ENCODE results near the gene MAZ. TPM values are rescaled to one million over a fixed set of nuclear protein-coding genes. Genes with fewer than 3 reads are reported as not detected.
A peak's percentile ranks its signal among the peaks of the same experiment; 100 is the strongest.
"Not testable (repeated sequence)": the region's sequence is repeated elsewhere in the genome, so short reads cannot be mapped to it uniquely, and the experiment has no call there.

Gene MAZ
- 84.6 and 135 TPM in 2 replicates for total RNA-seq (2014; rRNA removed; shearing (Covaris generic))

DNA sequence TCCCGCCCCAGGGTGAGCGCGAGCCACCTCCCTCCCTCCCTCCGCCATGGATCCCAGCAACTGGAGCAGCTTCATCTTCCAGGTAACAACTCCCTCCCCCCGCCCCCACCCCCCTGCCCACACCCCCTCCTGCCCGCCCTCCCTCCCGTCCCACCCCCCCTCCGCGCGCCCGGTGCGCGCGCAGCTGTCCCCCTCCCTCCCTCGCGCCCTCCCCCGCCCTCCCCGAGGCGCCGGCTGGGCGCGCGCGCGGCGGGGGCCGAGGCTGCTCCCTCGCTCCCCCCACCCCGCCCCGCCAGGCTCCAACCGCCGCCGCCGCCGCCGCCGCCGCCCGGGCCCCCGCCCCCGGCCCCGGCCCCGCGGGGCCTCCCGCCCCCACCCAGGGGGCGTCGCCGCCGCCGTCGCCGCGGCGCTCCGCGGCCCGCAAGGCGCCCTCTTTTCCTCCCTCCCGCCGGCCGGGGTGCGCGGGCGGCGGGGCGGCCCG lies at the start of gene MAZ:
TSS of gene MAZ (plus strand) at position 431 of the 481 bp plus-strand sequence. CDS start 173 bp downstream, outside the sequence.
- DNase-seq (ENCODE audit: low spot score) = peak; percentile 92

DNA sequence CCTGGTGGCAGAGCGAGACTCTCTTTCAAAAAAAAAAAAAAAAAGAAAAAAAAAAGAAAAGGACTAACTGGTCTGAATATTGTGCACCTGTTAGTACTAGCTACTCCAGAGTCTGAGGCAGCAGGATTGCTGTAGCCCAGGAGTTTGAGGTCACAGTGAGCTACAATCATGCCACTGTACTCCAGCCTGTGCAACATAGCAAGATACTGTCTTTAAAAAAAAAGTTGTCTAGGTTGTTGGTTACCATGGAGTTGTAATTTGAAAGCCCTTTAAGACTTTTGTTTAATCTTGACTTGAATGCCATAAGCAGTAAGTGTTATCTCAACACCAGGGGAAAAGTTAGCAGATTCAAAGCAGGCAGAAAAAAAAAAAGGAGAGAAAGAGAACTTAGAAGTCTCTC lies 49.7 kb upstream of the MAZ start:
- DNase-seq (ENCODE audit: low spot score) = no peak

DNA sequence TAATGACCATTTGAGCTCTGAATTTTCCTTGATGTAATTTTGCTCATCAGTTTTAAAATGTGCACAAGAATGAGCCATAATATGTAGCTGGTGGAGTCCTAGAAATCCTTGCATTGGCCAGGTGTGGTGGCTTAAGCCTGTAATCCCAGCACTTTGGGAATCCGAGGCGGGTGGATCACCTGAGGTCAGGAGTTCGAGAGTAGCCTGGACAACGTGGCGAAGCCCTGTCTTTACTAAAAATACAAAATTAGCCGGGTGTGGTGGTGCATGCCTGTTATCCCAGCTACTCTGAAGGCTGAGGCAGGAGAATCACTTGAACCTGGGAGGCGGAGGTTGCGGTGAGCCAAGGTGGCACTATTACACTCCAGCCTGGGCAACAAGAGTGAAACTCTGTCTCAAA lies 49.2 kb upstream of the MAZ start:
- not testable (repeated sequence) for DNase-seq (ENCODE audit: low spot score)

DNA sequence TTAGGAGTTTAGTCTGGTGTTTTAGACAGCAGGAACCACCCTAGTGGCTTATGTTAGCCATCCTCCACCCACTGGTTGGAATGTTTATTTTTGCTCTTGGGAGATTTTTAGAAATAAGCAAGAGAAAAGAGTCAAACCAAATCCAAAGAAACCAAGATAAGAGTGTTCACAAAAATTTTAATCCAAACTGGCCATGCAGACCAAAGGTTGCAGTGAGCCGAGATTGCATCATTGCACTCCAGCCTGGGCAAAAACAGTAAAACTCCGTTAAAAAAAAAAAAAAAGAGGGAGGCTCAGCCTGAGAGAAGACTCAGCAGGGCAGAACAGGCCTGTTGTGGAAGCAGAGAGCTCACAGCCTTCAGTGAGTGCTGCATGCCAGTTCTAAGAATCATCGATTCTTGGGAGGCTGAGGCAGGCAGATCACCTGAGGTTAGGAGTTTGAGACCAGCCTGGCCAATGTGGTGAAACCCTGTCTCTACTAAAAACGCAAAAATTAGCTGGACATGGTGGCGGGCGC lies 48.3 kb upstream of the MAZ start:
- peak; percentile 56 for DNase-seq (ENCODE audit: low spot score)

DNA sequence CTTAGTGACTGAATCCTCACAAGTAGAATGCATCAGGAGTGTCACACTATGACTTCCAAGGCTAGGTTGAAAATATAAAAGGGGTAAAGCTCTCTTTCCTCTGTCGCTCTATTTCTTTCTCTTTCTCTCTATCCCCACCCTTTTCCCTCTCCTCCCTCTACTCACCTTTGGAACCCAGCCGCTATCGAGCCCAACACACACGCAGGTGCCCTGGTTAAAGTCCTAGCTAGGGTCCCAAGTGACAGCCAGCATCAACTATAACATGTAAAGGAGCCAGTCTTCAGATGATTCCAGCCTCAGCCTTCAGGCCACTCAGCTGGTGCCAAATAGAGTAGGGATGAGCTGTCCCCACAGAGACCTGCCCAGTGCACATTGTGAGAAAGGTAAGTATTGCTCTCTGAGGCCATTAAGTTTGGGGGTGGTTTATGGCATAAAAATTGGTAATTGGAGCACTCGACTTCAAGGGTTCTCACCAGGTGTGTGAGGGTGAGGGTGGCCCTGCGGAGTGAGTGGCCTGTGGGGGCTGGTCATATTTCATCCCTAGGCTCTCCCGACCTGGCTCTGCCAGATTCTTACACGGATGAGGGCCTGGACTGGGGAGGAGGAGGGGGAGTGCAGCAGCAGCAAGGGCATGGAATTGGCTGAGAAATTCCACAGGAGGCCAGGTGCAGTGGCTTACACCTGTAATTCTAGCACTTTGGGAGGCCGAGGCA lies 45.6 kb upstream of the MAZ start:
- no peak for DNase-seq (ENCODE audit: low spot score)

DNA sequence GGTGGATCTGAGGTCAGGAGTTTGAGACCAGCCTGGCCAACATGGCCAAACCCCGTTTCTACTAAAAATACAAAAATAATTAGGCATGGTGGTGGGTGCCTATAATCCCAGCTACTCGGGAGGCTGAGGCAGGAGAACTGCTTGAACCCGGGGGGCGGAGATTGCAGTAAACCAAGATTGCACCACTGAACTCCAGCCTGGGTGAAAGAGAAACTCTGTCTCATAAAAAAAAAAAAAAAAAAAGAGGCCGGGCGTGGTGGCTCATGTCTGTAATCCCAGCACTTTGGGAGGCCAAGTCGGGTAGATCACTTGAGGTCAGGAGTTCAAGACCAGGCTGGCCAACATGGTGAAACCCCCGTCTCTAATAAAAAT lies 45.1 kb upstream of the MAZ start:
- DNase-seq (ENCODE audit: low spot score) = not testable (repeated sequence)

DNA sequence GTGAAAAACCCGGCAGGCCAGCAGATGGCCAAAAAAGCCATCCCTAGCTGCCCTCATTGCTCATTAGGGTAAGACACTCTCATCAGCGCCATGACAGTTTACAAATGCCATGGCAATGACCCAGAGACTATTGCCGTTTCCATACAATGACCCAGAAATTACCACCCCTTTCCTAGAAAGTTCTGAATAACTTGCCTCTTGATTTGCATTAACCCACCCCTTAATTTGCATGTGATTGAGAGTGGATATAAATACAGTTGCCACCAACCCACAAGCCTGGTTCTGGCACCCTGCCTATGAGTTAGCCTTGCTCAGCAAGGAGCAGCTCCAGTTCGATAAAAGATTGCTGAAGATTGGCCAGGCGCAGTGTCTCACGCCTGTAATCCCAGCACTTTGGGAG lies 44.4 kb upstream of the MAZ start:
- DNase-seq (ENCODE audit: low spot score) = no peak

DNA sequence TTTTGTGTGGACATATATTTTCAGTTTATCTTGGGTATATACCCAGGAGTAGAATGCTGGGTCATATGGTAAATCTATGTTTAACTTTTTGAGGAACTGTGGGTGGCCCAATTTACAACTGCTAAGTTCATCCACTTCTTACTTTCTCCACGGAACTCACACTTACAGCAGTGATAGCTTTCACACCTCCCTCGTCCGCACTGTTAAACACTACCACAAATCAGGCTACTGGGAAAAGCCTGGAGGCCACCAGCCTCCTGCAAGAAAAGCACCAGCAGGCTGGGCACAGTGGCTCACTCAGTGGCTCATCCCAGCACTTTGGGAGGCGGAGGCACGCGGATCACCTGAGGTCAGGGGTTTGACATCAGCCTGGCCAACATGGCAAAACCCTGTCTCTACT lies 43.0 kb upstream of the MAZ start:
- DNase-seq (ENCODE audit: low spot score) = no peak

DNA sequence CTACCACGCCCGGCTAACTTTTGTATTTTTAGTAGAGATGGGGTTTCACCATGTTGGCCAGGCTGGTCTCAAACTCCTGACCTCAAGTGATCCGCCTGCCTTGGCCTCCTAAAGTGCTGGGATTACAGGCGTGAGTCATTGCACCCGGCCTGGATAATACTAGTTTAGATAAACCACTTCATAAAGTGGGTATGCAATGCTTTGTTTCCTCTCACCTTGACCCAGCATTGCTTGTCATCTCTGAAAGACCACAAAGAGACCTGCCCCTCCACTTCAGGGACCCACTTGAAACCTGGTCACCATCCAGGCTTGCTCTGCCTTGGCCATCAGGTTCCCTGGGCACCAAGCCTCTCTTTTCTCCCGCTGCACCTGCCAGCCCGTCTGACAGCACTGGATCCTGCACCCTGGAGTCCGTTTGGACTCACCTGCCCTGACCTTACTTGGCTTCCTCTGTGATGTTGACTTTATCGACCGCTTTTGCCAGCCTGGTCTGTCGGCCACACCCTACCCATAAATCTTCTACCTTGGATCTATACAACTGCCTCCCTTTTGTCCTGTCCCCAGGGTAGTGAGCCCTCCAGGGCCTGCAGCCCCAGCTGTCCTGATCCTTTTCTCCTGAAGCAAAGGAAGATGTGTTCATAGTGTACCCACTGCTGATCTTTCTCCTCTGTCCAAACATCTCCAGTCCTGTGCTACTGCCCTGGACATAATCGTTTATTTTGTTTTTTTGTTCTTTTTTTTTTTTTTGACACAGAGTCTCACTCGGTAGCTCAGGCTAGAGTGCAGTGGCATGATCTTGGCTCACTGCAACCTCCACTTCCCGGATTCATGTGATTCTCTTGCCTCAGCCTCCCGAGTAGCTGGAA lies 40.9 kb upstream of the MAZ start:
- no peak for DNase-seq (ENCODE audit: low spot score)

DNA sequence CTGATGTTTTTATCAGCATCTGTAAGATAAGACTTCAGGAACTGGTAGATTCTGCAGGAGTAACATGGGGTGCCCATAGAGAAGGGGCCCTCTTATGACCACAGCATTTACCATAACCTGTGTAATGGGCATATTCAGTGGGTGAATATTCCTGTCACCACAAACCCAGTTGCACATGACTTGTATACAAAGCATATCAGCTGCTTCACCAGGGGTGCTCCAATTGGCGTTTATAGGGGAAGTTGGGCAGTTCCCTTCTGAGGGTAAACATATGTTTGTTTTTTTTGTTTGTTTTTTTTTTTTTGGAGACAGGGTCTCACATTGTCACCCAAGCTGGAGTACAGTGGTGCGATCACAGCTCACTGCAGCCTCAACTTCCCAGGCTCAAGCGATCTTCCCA lies 39.8 kb upstream of the MAZ start:
- DNase-seq (ENCODE audit: low spot score) = no peak

DNA sequence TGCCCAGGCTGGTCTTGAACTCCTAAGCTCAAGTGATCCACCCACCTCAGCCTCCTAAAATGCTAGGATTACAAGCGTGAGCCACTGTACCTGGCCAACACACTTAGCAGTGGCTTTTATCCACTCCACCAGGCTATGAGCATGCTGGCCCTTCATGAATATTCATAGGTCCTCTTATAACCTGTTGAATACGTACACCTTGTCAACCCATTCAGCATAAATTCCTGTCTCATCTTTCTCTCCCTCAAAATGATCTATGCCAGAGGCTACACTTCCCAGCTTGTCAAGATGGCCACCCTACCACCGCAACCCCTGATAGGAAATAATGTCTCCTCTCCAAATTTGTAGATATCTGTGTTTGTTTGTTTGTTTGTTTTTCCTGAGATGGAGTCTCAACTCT lies 39.3 kb upstream of the MAZ start:
- no peak for DNase-seq (ENCODE audit: low spot score)

DNA sequence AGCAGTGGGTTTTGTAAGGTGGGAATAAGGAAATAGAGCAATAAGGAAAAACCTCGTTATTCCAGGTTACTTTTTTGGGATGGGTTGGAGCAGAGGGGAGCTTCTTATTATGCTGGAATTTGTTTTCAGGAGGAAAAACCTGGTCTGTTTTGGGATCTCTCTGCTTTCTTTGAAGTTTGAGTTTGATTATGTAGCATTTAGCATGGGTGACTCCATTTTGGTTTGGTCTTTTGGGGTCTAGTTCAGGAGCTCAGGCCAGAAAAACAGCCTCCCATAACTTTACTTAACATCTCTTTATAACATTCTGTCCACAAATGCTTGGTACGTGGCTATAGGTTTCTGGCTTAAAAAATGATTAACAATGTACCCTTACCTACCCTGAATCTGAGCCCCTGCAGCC lies 36.8 kb upstream of the MAZ start:
- DNase-seq (ENCODE audit: low spot score) = no peak

DNA sequence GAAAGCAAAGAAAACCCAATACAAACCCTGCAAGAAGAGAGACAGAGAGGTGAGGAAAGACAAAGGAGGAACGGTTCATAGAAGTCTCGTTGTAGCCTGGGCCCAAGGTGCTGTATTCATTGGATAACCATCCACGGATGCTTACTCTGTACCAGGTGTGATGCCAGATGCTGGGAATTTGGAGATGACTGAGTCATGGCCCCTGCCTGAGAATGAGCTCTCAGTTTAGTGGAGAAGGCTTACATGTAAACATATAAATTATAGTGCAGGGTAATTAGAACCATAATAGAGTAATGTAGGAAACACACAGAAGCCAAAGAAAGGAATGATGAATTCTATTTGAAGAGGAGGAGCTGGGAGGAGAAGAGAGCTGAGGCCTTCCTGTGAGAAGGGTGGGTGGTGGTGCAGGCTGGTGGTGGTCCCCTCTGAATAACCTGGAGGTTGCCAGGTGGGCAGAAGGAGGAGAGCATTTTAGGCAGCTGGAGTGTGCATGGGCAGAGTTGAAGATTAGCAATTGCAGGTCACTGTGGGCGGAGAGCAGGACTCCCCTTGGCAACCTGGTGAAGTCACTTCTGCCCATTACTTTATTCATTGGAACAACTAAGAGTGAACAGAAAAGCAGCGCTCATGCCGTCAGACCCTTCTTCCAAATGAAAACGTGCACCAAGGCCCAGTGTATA lies 35.9 kb upstream of the MAZ start:
- no peak for DNase-seq (ENCODE audit: low spot score)

DNA sequence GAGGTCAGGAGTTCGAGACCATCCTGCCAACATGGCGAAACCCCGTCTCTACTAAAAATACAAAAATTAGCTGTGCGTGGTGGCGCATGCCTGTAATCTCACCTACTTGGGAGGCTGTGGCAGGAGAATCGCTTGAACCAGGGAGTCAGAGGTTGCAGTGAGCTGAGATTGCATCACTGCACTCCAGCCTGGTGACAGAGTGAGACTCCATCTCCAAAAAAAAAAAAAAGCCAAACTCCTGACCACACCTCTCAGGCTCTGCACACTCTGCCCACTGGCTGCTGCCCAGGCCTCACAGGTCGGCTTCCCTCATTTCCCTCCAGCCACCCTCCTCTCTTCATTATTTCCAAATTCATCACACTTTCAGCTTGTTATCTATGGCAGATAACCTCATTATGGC lies 34.0 kb upstream of the MAZ start:
- DNase-seq (ENCODE audit: low spot score) = not testable (repeated sequence)

DNA sequence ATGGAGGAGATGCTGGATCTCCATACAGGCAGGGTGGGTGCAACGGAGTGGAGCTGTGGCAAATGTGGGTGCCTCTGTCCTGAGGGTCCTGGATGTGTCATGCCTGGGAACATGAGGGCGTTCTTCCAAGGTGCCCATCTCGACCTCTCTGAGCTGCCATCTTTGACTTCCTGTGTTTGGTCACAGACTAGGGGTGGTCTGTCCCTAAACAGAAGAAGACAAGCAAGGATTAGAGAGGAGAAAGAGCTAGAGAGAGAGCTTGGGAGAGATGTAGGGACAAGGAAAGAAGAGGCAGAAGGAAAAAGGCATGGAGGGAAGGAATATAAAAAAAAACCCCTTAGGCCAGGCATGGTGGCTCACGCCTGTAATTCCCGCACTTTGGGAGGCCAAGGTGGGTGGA lies 31.6 kb upstream of the MAZ start:
- no peak for DNase-seq (ENCODE audit: low spot score)

DNA sequence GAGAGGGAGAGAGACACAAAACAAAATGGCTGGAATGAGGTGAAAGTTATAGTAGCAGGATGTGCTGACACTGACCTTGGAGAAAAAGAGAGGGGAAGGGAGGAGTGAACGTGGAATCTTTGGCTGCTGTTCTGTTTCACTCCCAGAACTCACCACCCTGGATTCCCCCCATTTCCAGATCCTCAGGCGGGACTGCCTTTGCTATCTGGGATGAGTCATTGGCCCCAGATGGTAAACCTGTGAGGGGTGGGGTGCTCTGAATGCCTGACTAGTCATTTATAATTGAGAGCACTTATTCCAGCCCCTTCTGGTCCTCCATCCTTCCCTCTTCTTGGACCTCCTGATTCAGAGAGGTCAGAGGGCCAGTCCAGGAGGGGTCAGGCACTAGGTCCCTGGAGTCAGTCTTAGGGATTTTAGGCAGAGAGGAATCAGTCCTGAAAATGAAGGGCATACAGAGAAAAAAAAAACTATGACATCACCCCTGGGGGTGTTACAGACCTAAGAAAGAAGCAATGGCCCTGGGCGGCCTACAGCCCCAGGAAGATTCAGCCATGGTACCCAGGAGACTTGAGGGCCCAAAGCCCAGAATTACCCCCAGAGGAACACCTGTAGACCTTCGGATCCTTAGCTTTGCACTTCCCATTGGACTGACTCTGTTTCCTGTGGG lies 30.5 kb upstream of the MAZ start:
- DNase-seq (ENCODE audit: low spot score) = peak; percentile 35

DNA sequence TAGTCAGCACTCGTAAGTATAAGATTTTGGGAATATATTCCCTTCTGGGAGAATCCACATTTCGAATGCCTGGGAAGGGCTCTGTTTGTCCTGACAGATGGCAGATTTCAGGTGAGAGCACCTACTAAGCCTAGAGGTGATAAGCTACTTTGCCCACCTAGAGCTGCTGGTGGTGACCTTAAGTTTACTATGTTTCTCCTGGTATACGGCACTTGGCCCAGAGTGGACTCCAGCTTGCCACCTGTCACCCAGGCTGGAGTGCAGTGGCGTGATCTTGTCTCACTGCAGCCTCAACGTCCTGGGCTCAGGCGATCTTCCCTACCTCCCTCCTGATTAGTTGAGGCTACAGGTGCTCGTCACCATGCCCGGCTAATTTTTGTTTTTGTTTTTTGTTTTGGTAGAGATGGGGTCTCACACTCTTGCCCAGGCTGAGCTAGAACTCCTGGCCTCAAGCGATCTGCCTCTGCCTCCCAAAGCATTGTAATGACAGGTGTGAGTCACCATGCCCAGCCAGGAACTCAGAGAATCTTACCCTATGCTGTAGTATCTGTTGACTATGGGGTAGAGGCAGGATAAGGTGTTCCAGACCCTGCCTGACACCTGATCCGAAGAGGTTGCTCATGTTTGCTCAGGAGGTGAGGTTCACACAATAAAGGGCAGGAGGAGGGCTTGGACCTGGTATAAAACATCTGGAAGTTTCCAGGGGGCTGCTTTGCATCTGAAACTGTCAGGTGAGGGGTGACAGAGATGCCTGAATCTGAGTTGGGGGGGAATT lies 28.6 kb upstream of the MAZ start, which contains the start of gene ZG16:
TSS of gene ZG16 (plus strand) at position 681 of the 775 bp plus-strand sequence. CDS start 1,011 bp downstream, outside the sequence.
- no peak for DNase-seq (ENCODE audit: low spot score)

DNA sequence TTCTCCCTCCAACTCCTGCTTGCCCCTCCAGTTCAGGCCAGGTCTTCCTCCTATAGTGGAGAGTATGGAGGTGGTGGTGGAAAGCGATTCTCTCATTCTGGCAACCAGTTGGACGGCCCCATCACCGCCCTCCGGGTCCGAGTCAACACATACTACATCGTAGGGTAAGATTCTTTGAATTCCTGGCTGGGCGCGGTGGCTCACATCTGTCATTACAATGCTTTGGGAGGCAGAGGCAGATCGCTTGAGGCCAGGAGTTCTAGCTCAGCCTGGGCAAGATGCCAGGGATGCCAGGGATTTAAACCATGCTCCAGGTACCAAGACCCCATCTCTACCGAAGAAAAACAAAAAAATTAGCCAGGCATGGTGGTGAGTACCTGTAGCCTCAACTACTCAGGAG lies 26.9 kb upstream of the MAZ start:
- no peak for DNase-seq (ENCODE audit: low spot score)

DNA sequence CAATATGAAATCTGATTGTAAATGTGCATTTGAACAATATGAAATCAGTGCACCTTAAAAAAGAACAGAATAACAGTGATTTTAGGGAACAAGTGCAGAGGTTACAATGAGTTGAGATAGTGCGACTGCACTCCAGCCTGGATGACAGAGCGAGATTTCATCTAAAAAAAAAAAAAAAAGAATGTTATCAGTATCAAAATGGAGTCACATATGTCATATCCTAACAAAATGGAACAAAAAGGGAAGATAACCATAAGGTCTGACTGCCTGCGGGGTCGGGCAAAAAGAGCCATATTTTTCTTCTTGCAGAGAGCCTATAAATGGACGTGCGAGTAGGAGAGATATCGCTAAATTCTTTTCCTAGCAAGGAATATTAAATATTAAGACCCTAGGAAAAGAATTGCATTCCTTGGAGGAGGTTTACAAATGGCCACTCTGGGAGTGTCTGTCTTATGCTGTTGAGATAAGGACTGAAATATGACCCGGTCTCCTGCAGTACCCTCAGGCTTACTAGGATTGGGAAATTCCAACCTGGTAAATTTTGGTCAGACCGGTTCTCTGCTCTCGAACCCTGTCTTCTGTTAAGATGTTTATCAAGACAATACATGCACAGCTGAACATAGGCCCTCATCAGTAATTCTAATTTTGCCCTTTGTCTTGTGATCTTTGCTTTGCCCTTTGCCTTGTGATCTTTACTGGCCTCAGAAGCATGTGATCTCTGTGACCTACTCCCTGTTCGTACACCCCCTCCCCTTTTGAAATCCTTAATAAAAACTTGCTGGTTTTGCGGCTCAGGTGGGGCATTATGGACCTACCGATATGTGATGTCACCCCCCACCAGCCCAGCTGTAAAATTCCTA lies 23.0 kb upstream of the MAZ start:
- DNase-seq (ENCODE audit: low spot score) = not testable (repeated sequence)

DNA sequence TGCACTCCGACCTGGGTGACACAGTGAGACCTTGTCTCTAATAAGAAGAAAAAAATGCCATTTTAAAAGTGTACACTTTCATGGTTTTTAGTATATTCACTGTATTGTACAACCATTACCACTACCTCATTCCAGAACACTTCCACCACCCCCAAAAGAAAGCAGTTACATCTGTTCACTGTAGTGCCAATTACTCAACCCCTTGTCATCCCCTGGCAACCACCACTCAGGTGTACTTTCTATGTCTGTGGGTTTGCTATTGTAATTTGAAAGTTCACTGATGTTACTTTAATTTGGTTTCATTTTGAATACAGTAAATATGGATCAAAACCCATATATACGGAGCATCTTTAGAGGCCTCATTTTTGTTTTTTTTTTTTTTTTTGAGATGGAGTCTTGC lies 22.2 kb upstream of the MAZ start:
- DNase-seq (ENCODE audit: low spot score) = no peak

Data from H4 (cell line).